Neural cell (in vitro differentiated cells): ENCODE results near the gene HK2. TPM values are rescaled to one million over a fixed set of nuclear protein-coding genes. Genes with fewer than 3 reads are reported as not detected.

Source experiments
- H2AFZ ChIP-seq: fragments of 200-600, 300-800 bp; sonication (generic), shearing (Covaris generic); 2 replicates; pipeline ENCODE4 v1.6.0; 2014; ENCODE audit warnings: low read depth, mild to moderate bottlenecking, antibody characterized with exemption, low read length, moderate library complexity
- H3F3A ChIP-seq: fragments of 200-600 bp; shearing (Covaris generic); 2 replicates; pipeline ENCODE4 v1.6.1; 2016; ENCODE audit warnings: mild to moderate bottlenecking, moderate library complexity, mixed read lengths, antibody characterized with exemption, low read length; ENCODE audit not compliant: insufficient read depth, poor library complexity, severe bottlenecking
- H3K27ac ChIP-seq: fragments of 200-600, 300-800 bp; sonication (generic), shearing (Covaris generic); 2 replicates; pipeline ENCODE4 v1.5.1; 2014; ENCODE audit warnings: mild to moderate bottlenecking, low read length, moderate library complexity
- H3K27me3 ChIP-seq: fragments of 300-800, 200-600 bp; sonication (generic), shearing (Covaris generic); 2 replicates; pipeline ENCODE4 v1.6.0; 2014; ENCODE audit warnings: mild to moderate bottlenecking, low read depth, low read length, moderate library complexity; ENCODE audit not compliant: insufficient read depth
- H3K36me3 ChIP-seq: fragments of 300-800, 200-600 bp; sonication (generic), shearing (Covaris generic); 2 replicates; pipeline ENCODE4 v1.5.1; 2014; ENCODE audit warnings: mild to moderate bottlenecking, antibody characterized with exemption, low read length, moderate library complexity; ENCODE audit not compliant: insufficient read depth
- H3K4me2 ChIP-seq: fragments of 300-800, 200-600 bp; sonication (generic), shearing (Covaris generic); 2 replicates; pipeline ENCODE4 v1.6.0; 2014; ENCODE audit warnings: mild to moderate bottlenecking, low read length
- H3K4me3 ChIP-seq: fragments of 300-800, 200-600 bp; sonication (generic), shearing (Covaris generic); 2 replicates; pipeline ENCODE4 v1.5.1; 2014; ENCODE audit warnings: mild to moderate bottlenecking, low read length, moderate library complexity
- H3K79me2 ChIP-seq: fragments of 200-600 bp; shearing (Covaris generic); replicated peaks from 2 replicates; pipeline ENCODE4 v1.6.0; 2014; ENCODE audit warnings: mild to moderate bottlenecking, low read length, moderate library complexity; ENCODE audit not compliant: insufficient read depth
- H3K9ac ChIP-seq: fragments of 300-800, 200-600 bp; sonication (generic), shearing (Covaris generic); 2 replicates; pipeline ENCODE4 v1.6.1; 2016; ENCODE audit warnings: mild to moderate bottlenecking, low read length, mixed read lengths
- H3K9me2 ChIP-seq: fragments of 200-600 bp; shearing (Covaris generic); 2 replicates; pipeline ENCODE4 v1.6.1; 2016; ENCODE audit warnings: mild to moderate bottlenecking, low read length, mixed read lengths; ENCODE audit not compliant: insufficient read depth
- H3K9me3 ChIP-seq: fragments of 200-600, 300-800 bp; sonication (generic), shearing (Covaris generic); 2 replicates; pipeline ENCODE4 v1.6.1; 2016; ENCODE audit warnings: mild to moderate bottlenecking, mixed run types, low read length, moderate library complexity, mixed read lengths
- H4K20me1 ChIP-seq: fragments of 200-600 bp; shearing (Covaris generic); 2 replicates; pipeline ENCODE4 v1.6.1; 2016; ENCODE audit warnings: mild to moderate bottlenecking, mixed run types; ENCODE audit not compliant: insufficient read depth
- CTCF ChIP-seq: fragments of 450-650 bp; IDR thresholded peaks from 2 replicates; pipeline ENCODE4 v1.5.1; 2014; ENCODE audit warnings: antibody characterized with exemption, mild to moderate bottlenecking, moderate library complexity; ENCODE audit not compliant: poor library complexity, severe bottlenecking
- EP300 ChIP-seq: fragments of 450-650 bp; conservative IDR thresholded peaks from 2 replicates; pipeline ENCODE4 v1.6.1; 2014; ENCODE audit warnings: antibody characterized with exemption, mild to moderate bottlenecking, moderate library complexity; ENCODE audit not compliant: poor library complexity, severe bottlenecking
- EZH2 ChIP-seq: fragments of 200-600, 300-800 bp; shearing (Covaris generic), sonication (generic); IDR thresholded peaks from 2 replicates; pipeline ENCODE4 v1.6.1; 2014; ENCODE audit warnings: antibody characterized with exemption, low read length, borderline replicate concordance, mild to moderate bottlenecking; ENCODE audit not compliant: insufficient read depth, poor library complexity, severe bottlenecking
- MXI1 ChIP-seq: fragments of 450-650 bp; conservative IDR thresholded peaks from 2 replicates; pipeline ENCODE4 v1.6.1; 2014; ENCODE audit warnings: antibody characterized with exemption, mild to moderate bottlenecking; ENCODE audit not compliant: poor library complexity, severe bottlenecking
- POLR2AphosphoS5 ChIP-seq: IDR thresholded peaks from 2 replicates; pipeline ENCODE4 v1.6.1; 2012
- RAD21 ChIP-seq: fragments of 450-650 bp; conservative IDR thresholded peaks from 2 replicates; pipeline ENCODE4 v1.6.1; 2014; ENCODE audit warnings: antibody characterized with exemption, mild to moderate bottlenecking, moderate library complexity
- REST ChIP-seq: IDR thresholded peaks from 2 replicates; pipeline ENCODE4 v1.6.1; 2012; ENCODE audit warnings: borderline replicate concordance
- SMC3 ChIP-seq: fragments of 450-650 bp; conservative IDR thresholded peaks from 2 replicates; pipeline ENCODE4 v1.6.1; 2014; ENCODE audit warnings: antibody characterized with exemption, mild to moderate bottlenecking, moderate library complexity; ENCODE audit not compliant: poor library complexity
- TAF1 ChIP-seq: IDR thresholded peaks from 2 replicates; pipeline ENCODE4 v1.6.1; 2012; ENCODE audit warnings: low read depth
- polyA plus RNA-seq: library from polyadenylated mRNA; depleted of rRNA; stranded (reverse); fragments of >200 nt; gene quantifications from 2 replicates; pipeline ENCODE4 v1.2.3, GENCODE V29; 2014

The HK2 gene
- polyA plus RNA-seq, 1 donor from 2014 or later: 0.47 TPM

GRCh38 chr2:74846481-74846880 is 12.6 kb downstream of the HK2 start:
- no peaks in the 10 kb centered on the region for H3F3A ChIP-seq
- H4K20me1 ChIP-seq: no peaks in the 10 kb centered on the region
- no peak overlapping the region for H2AFZ ChIP-seq
- no peak overlapping the region for H3K4me3 ChIP-seq
- no peak overlapping the region for H3K27ac ChIP-seq
- TF ChIP-seq TAF1: no peak
- no peak overlapping the region for H3K4me2 ChIP-seq
- no peaks in the 10 kb centered on the region for H3K79me2 ChIP-seq
- no peaks in the 10 kb centered on the region for H3K36me3 ChIP-seq
- H3K9me2 ChIP-seq: no peaks in the 10 kb centered on the region
- no peak overlapping the region for H3K9ac ChIP-seq
- H3K9me3 ChIP-seq: no peaks in the 10 kb centered on the region
- no peaks in the 10 kb centered on the region for H3K27me3 ChIP-seq

- H3K27ac ChIP-seq: no peak overlapping the region
- H4K20me1 ChIP-seq: no peaks in the 10 kb centered on the region
- H3K27me3 ChIP-seq: no peaks in the 10 kb centered on the region
- no peaks in the 10 kb centered on the region for H3K79me2 ChIP-seq
- H3K9ac ChIP-seq: no peak overlapping the region
- H3K9me3 ChIP-seq: no peaks in the 10 kb centered on the region
- H2AFZ ChIP-seq: no peak overlapping the region
- H3K9me2 ChIP-seq: no peaks in the 10 kb centered on the region
- H3K36me3 ChIP-seq: no peaks in the 10 kb centered on the region
- no peaks in the 10 kb centered on the region for H3F3A ChIP-seq
- no peak overlapping the region for H3K4me2 ChIP-seq
- no peak for TF ChIP-seq EP300
- TF ChIP-seq EZH2: no peak
- TF ChIP-seq TAF1: no peak
- no peak for TF ChIP-seq CTCF
- TF ChIP-seq SMC3: no peak
- TF ChIP-seq RAD21: no peak
- no peak for TF ChIP-seq POLR2AphosphoS5
- TF ChIP-seq MXI1: no peak
- TF ChIP-seq REST: no peak
- H3K4me3 ChIP-seq: no peak overlapping the region
Measured at GRCh38 chr2:74847070-74847858, 13.3 kb downstream of the HK2 start.
